Smooth muscle cell of the coronary artery (primary cell): Measurements from ENCODE around the gene PRUNE1. TPM values are rescaled to one million over a fixed set of nuclear protein-coding genes. Genes with fewer than 3 reads are reported as not detected.

Experiments used
- total RNA-seq: library from RNA; depleted of rRNA; stranded (reverse); fragments of >200 nt; gene quantifications from 2 replicates; pipeline ENCODE4 v1.2.3, GENCODE V29; 2014; ENCODE audit warnings: low replicate concordance

The PRUNE1 gene, protein sequence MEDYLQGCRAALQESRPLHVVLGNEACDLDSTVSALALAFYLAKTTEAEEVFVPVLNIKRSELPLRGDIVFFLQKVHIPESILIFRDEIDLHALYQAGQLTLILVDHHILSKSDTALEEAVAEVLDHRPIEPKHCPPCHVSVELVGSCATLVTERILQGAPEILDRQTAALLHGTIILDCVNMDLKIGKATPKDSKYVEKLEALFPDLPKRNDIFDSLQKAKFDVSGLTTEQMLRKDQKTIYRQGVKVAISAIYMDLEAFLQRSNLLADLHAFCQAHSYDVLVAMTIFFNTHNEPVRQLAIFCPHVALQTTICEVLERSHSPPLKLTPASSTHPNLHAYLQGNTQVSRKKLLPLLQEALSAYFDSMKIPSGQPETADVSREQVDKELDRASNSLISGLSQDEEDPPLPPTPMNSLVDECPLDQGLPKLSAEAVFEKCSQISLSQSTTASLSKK
- total RNA-seq, result 5.1 and 8.3 TPM in 2 replicates

DNA sequence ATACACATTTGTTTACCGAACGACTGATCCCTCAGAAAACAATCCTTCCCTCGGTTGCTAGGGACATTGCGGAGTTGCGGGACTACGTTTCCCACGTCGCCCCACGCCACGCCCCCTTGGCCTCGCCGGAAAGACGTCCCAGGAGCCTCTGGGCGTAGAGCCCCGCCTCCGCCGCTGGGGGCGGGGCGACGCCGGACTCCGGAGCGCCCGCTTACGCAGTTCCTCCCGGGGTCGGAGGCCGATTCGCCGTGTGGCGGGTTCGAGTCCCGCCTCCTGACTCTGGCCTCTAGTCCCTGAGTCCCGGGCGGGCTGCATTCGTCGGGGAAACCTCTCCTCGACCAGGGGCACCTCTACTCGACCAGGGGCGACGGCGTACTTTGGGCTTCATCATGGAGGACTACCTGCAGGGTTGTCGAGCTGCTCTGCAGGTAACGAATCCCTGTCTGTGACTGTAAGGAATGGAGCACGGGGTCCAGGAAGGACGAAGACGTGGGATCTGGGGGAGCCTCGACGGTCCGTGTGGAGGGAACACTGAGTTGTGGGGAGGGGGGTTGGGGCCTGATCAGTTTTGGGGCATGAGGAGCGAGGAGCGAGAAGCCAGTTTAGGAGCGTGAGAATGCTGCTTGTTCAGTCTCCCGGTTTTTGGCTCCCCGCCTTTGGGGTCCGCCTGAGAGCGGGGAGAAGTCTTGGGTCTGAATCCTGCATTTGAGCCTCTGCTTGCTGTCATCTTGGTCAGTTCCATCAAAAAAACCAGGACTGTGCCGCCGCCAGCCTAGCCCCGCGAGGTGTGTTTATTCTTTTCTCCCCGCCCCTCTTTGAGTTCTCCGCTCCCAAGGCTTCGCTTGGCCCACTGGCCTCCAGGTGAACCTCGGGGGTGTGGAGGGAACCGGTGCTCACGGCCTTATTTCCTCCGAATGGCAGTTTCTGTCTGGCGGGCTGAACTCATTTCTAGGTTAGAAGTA lies at the start of gene PRUNE1:
PRUNE1 (plus strand) TSS at position 206 of the 962 bp plus-strand sequence; CDS start at position 390, 184 bp downstream.

DNA sequence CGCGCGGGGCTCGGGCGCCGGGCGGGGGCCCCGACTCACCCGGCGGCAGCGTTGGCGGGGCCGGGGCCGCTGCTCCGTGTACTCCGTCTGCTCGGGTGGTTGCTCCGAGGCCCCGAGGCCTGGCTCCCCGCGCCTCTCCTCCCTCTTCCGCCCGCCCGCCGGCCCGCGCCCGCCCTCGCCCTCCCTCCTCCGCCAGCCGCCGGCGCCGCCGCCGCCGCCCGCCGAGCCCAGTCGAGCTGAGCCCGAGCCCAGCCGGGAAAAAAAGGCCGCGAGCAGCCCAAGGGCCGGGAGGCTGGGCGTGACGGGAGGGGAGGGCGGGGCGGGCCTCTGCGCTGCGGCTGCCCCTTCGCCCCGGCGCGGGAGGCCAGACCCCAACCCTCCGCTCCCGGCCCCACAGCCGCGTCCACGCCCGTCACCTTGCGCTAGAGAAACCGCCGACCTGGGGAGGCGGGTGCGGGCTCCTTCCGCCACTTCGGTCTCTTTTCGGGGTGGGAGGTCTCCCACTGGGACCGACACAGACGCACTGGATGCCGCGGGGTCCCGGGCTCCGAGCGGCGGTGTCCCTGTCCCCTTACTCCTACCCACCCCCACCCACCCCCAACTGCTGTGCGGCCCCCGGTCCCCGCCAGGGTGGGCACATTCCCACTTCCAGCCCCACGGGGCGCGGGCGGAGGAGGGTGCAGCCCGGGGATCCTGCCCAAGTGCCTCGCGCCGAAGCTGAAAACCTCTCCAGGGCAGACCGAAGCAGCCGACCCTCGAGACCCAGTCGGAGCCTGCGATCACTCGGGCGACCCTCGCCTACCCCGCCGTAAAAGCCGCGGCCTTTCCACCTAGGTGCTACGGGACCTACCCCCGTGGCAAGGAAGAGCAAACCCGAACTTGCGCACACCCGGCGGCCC lies 33.4 kb upstream of the PRUNE1 start, which contains the start of gene CERS2:
CERS2 (minus strand) TSS at position 256 of the 899 bp plus-strand sequence. CDS start 5,745 bp downstream, outside the sequence.

DNA sequence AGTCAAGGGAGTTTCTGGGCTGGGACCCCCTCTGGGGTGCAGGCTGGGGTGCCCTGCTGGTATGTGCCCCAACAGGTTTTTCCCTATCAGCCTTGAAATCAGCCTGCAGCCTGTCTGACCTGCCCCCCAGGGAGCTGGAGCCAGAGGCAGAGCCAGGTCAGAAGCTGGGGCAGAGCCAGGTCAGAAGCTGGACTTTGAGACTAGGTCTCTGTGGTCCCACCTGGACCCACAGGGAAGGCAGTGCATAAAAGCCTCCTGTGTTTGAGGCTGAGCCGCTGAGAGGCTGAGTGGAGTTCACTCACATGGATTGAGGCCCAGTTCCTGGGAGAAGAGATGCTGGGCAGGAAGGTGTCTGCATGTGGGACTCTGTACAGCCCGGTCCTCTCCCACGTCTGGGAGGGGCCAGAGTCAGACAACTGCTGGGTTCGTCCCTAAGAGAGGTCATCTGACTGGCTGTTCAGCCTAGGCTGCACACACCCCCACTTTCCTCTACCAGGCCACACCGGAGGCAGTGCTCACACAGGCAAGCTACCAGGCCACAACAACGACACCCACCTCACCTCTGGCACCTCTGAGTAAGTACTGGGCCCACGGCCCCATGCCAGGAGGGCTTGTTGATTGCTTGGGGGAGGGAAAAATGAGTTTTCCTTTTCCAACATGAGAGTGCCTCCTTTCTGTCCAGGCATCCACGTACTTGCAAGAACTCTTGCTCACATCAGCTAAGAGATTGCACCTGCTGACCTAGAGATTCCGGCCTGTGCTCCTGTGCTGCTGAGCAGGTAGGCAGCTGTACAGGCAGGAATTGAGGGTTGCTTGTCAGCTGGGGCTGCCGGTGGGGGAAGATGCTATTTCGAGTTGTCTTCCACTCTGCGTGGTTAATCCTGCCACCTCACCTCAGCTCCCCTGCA lies 26.2 kb upstream of the PRUNE1 start, which contains the start of gene ANXA9:
ANXA9 (plus strand) TSS at position 488 of the 908 bp plus-strand sequence. CDS start 814 bp downstream, outside the sequence.

DNA sequence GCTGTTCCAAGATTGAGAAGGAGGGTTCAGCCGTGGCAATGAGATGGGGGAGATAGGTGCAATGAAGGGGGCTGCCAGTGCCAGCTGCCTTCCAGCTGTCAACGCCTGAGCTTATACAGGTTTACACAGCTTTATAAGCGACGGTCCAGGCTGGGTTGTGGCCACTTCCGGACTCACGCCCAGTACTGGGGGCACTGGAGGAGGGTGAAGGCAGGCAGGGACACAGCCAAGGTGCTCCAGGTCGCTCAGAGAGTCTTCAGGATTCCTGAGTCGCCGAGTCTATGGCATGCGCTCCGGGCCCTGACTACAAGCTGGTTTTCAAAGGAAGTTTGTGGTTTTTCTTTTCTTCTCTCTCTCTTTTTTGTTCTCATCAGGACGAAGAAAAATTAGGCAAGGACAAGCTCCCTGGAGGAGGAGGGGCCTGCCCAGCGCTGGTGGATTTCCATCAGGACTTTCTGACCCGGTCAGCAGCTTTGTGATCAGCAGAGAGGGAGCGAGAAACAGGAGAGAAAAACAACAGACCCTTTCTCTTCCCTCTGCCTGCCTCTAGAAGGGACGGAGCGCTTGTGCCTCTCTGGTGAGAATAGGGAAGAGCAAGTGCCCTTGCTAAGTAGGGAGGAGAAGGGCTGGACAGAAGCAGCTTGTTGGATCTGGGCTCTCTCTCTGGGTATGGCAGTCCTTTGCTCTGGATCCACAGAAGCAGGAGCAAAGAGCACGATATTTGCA lies 1.8 kb upstream of the PRUNE1 start, which contains the start of gene MINDY1:
MINDY1 (minus strand) TSS at position 576 of the 726 bp plus-strand sequence. CDS start 4,285 bp downstream, outside the sequence.

DNA sequence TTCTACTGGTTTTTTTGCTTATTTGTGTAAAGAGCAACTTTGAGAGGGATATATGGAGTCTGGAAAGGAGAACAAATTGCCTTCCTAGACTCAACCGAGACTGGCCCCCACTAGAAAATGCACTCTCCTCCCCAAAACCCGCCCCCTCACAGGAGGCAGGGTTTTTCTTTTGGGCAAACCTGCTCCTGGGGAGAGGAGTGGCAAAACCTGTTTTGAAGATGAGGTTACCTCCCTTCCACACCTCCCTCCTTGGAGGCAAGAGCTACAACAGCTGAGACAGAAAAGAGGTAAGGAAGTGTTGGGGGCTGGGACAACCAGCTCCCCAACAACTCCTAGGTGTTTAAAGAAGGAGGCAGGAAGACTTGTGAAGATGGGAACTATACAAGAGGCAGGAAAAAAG lies 28.1 kb downstream of the PRUNE1 start, which contains the start of gene BNIPL:
BNIPL (plus strand) TSS at position 231 of the 400 bp plus-strand sequence; CDS start at position 371, 140 bp downstream.

DNA sequence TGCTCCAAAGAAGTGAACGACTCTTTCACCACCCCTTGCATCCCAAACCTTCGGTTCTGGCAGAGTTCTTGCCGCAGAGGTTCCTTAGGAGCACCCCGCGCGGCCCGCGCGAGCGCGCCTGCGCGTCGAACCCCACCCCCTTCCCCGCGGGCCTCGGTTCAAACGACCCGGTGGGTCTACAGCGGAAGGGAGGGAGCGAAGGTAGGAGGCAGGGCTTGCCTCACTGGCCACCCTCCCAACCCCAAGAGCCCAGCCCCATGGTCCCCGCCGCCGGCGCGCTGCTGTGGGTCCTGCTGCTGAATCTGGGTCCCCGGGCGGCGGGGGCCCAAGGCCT lies 39.3 kb downstream of the PRUNE1 start, which contains the start of gene C1orf56:
C1orf56 (plus strand) TSS at position 161 of the 334 bp plus-strand sequence; CDS start at position 258, 97 bp downstream.

DNA sequence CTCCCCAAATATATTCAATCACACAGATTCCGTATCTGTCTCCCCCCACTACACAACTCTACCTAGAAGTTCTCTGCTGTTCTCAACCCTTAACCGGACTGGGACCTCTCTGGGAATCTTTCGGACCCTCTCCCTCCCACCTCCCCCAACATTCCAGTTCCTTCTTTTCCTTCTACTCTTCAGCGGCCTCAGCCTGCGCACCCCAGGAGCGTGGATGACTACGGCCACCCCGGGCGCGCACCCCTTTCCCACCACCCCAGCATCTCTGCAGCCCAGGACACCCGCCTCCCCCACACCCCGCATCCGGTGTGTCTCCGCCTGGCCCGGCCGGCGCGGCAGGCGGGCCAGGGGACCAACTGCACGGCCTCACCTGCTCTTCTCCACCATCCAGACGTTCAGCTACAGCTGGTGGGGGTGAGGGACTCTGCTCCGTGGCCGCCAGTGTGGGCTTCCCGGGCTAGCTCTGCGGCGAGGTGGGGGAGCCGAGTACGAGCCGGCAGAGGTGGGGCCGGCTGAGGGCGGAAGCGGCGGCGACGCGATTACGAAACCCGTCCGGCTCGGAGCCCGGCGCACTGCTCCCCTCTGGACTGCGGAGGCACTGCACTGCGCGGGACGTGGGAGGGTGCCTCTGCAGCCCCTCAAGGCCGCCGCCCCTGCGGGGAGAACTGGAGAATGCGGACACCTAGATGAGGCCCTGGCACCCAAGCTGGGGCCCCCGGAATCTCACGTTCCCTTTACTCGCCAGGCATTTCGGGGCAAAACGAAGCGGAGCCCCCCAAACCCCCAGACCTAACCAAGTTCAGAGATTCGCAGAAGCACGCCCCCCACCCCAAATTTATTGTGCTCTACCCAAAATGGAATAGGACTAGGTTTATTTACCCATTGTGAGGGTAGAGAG lies 51.1 kb downstream of the PRUNE1 start, which contains the start of gene CDC42SE1:
CDC42SE1 (minus strand) TSS at position 514 of the 898 bp plus-strand sequence. CDS start 3,892 bp downstream, outside the sequence.

DNA sequence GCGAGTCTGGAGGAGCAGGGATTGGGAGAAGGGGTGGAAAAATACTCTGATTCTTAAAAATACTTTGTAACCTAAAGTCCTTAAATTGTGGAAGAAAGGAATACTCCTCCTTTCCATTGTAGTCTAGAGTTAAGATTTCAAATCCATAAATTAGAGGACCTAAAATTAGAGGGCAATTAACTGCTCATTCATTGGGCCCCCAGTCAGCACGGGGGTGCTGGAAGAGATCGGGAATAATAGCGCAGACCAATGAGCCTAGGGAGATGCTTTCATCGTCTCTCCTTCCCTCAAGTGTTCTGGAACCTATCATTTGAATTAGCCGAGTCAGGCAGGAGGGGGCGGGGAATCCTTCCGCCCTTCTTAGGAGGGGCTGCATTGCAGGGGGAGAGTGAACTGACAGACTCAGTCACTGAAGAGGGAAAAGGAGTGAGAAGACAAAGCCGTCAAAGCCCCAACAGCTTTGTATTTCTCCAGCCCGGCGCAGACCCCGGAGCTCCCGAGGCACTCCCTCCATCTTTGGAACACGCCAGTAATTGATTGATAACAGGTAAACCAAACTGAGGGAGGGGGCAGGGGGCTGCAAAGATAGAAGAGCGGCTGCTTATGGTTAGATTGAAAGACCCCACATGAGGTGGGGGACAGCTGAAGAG lies 51.9 kb downstream of the PRUNE1 start, which contains the start of gene MLLT11:
MLLT11 (plus strand) TSS at position 391 of the 650 bp plus-strand sequence. CDS start 6,828 bp downstream, outside the sequence.

DNA sequence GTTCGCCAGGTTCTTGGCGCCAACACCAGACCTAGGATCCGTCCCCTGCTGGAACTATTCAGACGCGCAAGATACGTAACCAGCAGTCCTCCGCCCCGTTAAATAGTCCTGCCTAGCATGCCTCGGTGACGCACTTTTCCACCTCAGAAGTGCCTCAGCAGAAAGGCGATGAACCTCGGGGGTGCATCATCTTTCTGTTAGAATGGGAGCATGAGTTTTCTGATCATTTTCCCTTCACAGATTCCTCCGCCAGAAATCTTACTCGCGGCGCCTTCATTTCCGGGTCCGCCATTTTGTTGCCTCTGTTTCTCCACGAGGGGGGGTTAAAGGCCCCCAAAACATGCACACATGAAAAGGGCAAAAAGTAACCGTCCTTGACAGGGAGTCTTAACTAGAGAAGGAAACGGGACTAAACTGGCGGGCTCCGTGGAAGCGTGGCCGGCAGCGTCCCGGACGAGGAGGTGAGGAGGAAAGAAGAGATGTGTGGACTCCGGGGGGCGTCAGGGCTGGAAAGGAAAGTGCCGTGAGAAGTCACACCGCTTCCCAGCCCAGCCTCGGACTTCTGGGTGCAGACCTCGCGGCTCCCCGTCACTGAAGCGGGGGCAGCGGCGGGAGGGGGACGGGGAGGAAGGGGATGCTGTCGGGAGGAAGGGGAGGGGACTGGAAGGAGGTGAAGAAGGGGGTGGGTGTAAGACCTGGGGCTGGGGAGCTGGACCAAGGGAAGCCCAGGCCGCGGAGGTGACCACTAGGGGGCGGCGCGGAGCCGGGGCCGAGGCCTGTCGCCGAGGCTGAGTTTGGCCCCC lies 62.4 kb downstream of the PRUNE1 start, which contains the start of gene GABPB2:
GABPB2 (plus strand) TSS at position 288 of the 803 bp plus-strand sequence. CDS start 17,429 bp downstream, outside the sequence.

Other genes with a start within 250 kb of the PRUNE1 start
- 5.0 and 7.0 TPM in 2 replicates for gene CTSS, start 242.7 kb upstream of the PRUNE1 start, total RNA-seq
- 38.4 and 981 TPM in 2 replicates for gene CTSK, start 200.2 kb upstream of the PRUNE1 start, total RNA-seq
- 21.1 and 44.9 TPM in 2 replicates for gene ARNT, start 131.8 kb upstream of the PRUNE1 start, total RNA-seq
- not detected in 2 replicates for gene CTXND2, start 121.3 kb upstream of the PRUNE1 start, total RNA-seq
- 27.1 and 36.5 TPM in 2 replicates for gene SETDB1, start 82.1 kb upstream of the PRUNE1 start, total RNA-seq
- gene CERS2, start 33.6 kb upstream of the PRUNE1 start, total RNA-seq, result 81.2 and 81.8 TPM in 2 replicates
- gene ANXA9, start 26.2 kb upstream of the PRUNE1 start, total RNA-seq, result 0.08 and 0.23 TPM in 2 replicates
- 7.1 and 11.0 TPM in 2 replicates for gene MINDY1, start 1.5 kb upstream of the PRUNE1 start, total RNA-seq
- gene BNIPL, start 28.1 kb downstream of the PRUNE1 start, total RNA-seq, result 0.08 and 0.70 TPM in 2 replicates
- gene C1orf56, start 39.3 kb downstream of the PRUNE1 start, total RNA-seq, result 0.47 and 0.98 TPM in 2 replicates
- gene CDC42SE1, start 51.2 kb downstream of the PRUNE1 start, total RNA-seq, result 24.2 and 48.7 TPM in 2 replicates
- gene MLLT11, start 51.9 kb downstream of the PRUNE1 start, total RNA-seq, result 0.59 and 7.9 TPM in 2 replicates
- 7.6 and 30.4 TPM in 2 replicates for gene GABPB2, start 62.3 kb downstream of the PRUNE1 start, total RNA-seq
- gene SEMA6C, start 138.2 kb downstream of the PRUNE1 start, total RNA-seq, result 1.1 and 1.4 TPM in 2 replicates
- gene TNFAIP8L2, start 148.2 kb downstream of the PRUNE1 start, total RNA-seq, result not detected in 2 replicates
- gene LYSMD1, start 157.5 kb downstream of the PRUNE1 start, total RNA-seq, result 5.4 and 8.4 TPM in 2 replicates
- 15.6 and 28.0 TPM in 2 replicates for gene SCNM1, start 157.7 kb downstream of the PRUNE1 start, total RNA-seq
- gene TMOD4, start 167.5 kb downstream of the PRUNE1 start, total RNA-seq, result not detected in 2 replicates
- gene VPS72, start 181.7 kb downstream of the PRUNE1 start, total RNA-seq, result 27.1 and 43.9 TPM in 2 replicates
- 47.3 and 49.6 TPM in 2 replicates for gene PIP5K1A, start 190.1 kb downstream of the PRUNE1 start, total RNA-seq
- 293 and 430 TPM in 2 replicates for gene PSMD4, start 246.3 kb downstream of the PRUNE1 start, total RNA-seq